Measurements from ENCODE around the gene CLDND1. TPM values are rescaled to one million over a fixed set of nuclear protein-coding genes. Genes with fewer than 3 reads are reported as not detected.

CLDND1 gene
- 52.7 and 53.2 TPM in 2 replicates for total RNA-seq

DNA sequence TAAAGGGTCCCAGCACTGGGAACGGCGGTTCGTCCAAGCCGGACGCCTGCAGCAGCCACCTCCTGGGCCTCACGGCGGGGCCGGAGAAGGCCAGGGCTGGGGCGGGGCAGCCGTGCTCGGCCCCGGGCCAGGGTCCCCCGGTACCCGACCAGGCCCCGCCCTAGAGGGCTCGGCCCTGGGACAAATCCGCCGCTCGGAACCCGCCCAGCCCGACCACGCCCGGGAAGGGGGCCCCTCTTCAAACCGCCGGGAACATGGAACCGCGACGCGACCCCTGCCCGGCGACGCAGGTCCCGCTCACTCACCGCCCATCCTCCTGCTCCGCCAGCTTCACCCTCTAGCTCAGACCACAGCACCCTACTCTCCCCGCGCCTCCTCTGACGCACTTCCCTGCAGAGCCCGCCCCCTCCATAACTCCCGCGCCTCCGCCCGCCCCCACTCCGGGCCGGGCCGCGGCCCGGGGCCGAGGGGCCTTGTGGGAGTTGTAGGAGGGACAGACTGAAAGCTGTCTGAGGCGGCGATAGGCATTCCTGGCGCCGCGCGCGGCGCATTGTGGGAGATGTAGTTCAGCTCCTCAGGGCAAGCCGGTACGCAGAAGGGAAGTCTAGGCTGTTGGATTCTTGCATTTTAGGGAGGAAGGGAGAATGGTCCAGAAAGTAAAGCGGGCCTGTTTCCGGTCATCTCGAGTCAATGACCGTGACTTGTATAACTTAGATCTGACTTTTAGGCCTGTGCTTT lies at the start of gene CLDND1:
CLDND1 (minus strand) TSS at position 359 of the 738 bp plus-strand sequence. CDS start 1,478 bp downstream, outside the sequence.

GRCh38 chr3:98531622-98532274 lies 9.0 kb upstream of the CLDND1 start, which contains the start of gene GPR15:
TSS of gene GPR15 (plus strand) at chr3:98531978. CDS start at chr3:98532034, 56 bp downstream.

GRCh38 chr3:98497381-98497780 lies 25.3 kb downstream of the CLDND1 start, which contains the start of gene OR5K2:
TSS of gene OR5K2 (plus strand) at chr3:98497681. CDS start at chr3:98497681, 0 bp downstream.

Other genes with a start within 250 kb of the CLDND1 start
- gene OR5H2, start 240.4 kb downstream of the CLDND1 start, total RNA-seq = not detected in 2 replicates
- not detected in 2 replicates for gene OR5K4, start 169.0 kb downstream of the CLDND1 start, total RNA-seq
- gene OR5K3, start 132.2 kb downstream of the CLDND1 start, total RNA-seq = not detected in 2 replicates
- gene OR5K1, start 59.7 kb downstream of the CLDND1 start, total RNA-seq = not detected in 2 replicates
- gene OR5K2, start 25.2 kb downstream of the CLDND1 start, total RNA-seq = not detected in 2 replicates
- gene GPR15, start 9.1 kb upstream of the CLDND1 start, total RNA-seq = not detected in 2 replicates
- gene CPOX, start 70.7 kb upstream of the CLDND1 start, total RNA-seq = 37.1 and 48.7 TPM in 2 replicates
- 11.0 and 12.0 TPM in 2 replicates for gene ST3GAL6, start 240.4 kb upstream of the CLDND1 start, total RNA-seq

Data from cardiac ventricle fibroblast (primary cell).